IMR-90 (cell line): ENCODE data around the gene RNF19B. TPM values are rescaled to one million over a fixed set of nuclear protein-coding genes. Genes with fewer than 3 reads are reported as not detected.

Experiments used
- ATAC-seq: fragments of 200-7000 bp; cut with Tn5 transposase; 2 replicates; pipeline ENCODE4 v1.9.1; 2020; ENCODE audit warnings: low read depth, mild to moderate bottlenecking, moderate library complexity
- BruUV-seq: library from RNA; stranded (reverse); fragments of 400-500 nt; replicated peaks from 2 replicates; lab custom pipeline; 2021; lab: Mats Ljungman, UMichigan
- CTCF ChIA-PET: fragments of 300-600 bp; formaldehyde crosslinking; extraction: SDS; loops from one replicate; lab custom pipeline; 2021; ENCODE audit warnings: antibody characterized with exemption; lab: Yijun Ruan, JAX
- POLR2A ChIA-PET: fragments of 300-600 bp; sonication (Branson Sonifier 250); formaldehyde crosslinking; loops from one replicate; lab custom pipeline; 2022; ENCODE audit warnings: antibody characterized with exemption; ENCODE audit not compliant: unreplicated experiment; lab: Charles Lee
- DNase-seq: peaks from one replicate; pipeline ENCODE4 v3.0.0; 2013
- H2AFZ ChIP-seq: replicated peaks from 2 replicates; pipeline ENCODE3; 2013; ENCODE audit warnings: low read length, mild to moderate bottlenecking; ENCODE audit not compliant: poor library complexity
- H2AK5ac ChIP-seq: 2 replicates; pipeline ENCODE4 v1.6.1; 2013; ENCODE audit warnings: low read depth, low read length, inconsistent platforms
- H2AK9ac ChIP-seq: replicated peaks from 2 replicates; pipeline ENCODE3; 2013; ENCODE audit warnings: mild to moderate bottlenecking, low read depth, low read length, moderate library complexity; ENCODE audit not compliant: poor library complexity
- H2BK120ac ChIP-seq: 2 replicates; pipeline ENCODE4 v1.6.1; 2013; ENCODE audit warnings: low read depth, low read length, inconsistent platforms
- H2BK15ac ChIP-seq: 3 replicates; pipeline ENCODE4 v1.6.1; 2013; ENCODE audit warnings: low read depth, low read length, inconsistent platforms
- H2BK20ac ChIP-seq: 2 replicates; pipeline ENCODE4 v1.6.1; 2013; ENCODE audit warnings: low read depth, mild to moderate bottlenecking, inconsistent platforms, low read length, moderate library complexity
- H2BK5ac ChIP-seq: 2 replicates; pipeline ENCODE4 v1.6.1; 2013; ENCODE audit warnings: mild to moderate bottlenecking, low read depth, low read length, inconsistent platforms; ENCODE audit not compliant: poor library complexity, severe bottlenecking
- H3K14ac ChIP-seq: replicated peaks from 2 replicates; pipeline ENCODE4 v1.6.1; 2013; ENCODE audit warnings: low read depth, low read length, inconsistent platforms
- H3K18ac ChIP-seq: 2 replicates; pipeline ENCODE4 v1.6.1; 2013; ENCODE audit warnings: low read depth, low read length, control low read depth
- H3K23ac ChIP-seq: 2 replicates; pipeline ENCODE4 v1.6.1; 2013; ENCODE audit warnings: low read depth, low read length, inconsistent platforms
- H3K27ac ChIP-seq: 2 replicates; pipeline ENCODE4 v1.5.1; 2013; ENCODE audit warnings: mild to moderate bottlenecking, control low read depth, low read length; ENCODE audit not compliant: insufficient read depth
- H3K27me3 ChIP-seq: 2 replicates; pipeline ENCODE4 v1.6.1; 2013; ENCODE audit warnings: low read length; ENCODE audit not compliant: control insufficient read depth, insufficient read depth
- H3K36me3 ChIP-seq: 2 replicates; pipeline ENCODE4 v1.6.1; 2013; ENCODE audit warnings: low read length, mixed read lengths; ENCODE audit not compliant: control insufficient read depth, insufficient read depth
- H3K4ac ChIP-seq: 2 replicates; pipeline ENCODE4 v1.6.1; 2013; ENCODE audit warnings: low read depth, low read length, inconsistent platforms
- H3K4me1 ChIP-seq: 2 replicates; pipeline ENCODE4 v1.6.1; 2013; ENCODE audit warnings: low read length, mixed read lengths; ENCODE audit not compliant: control insufficient read depth, insufficient read depth
- H3K4me2 ChIP-seq: 2 replicates; pipeline ENCODE4 v1.6.1; 2013; ENCODE audit warnings: low read depth, mild to moderate bottlenecking, control low read depth, low read length, moderate library complexity
- H3K4me3 ChIP-seq: 2 replicates; pipeline ENCODE4 v1.5.1; 2013; ENCODE audit warnings: low read depth, mild to moderate bottlenecking, control low read depth, low read length, moderate library complexity; ENCODE audit not compliant: insufficient read depth
- H3K56ac ChIP-seq: 2 replicates; pipeline ENCODE4 v1.6.1; 2013; ENCODE audit warnings: low read length, inconsistent platforms; ENCODE audit not compliant: insufficient read depth; ENCODE audit errors: extremely low read depth
- H3K79me1 ChIP-seq, 2 experiments: 2 replicates each; pipeline ENCODE4 v1.6.1; 2013; ENCODE audit warnings: low read length in 2 of 2, inconsistent platforms in 1 of 2, low read depth in 1 of 2
- H3K9ac ChIP-seq: 2 replicates; pipeline ENCODE4 v1.6.1; 2013; ENCODE audit warnings: low read depth, low read length, control low read depth
- H3K9me1 ChIP-seq: 2 replicates; pipeline ENCODE4 v1.6.1; 2013; ENCODE audit warnings: low read length, inconsistent platforms; ENCODE audit not compliant: insufficient read depth
- H3K9me3 ChIP-seq: 2 replicates; pipeline ENCODE4 v1.6.1; 2013; ENCODE audit warnings: low read length; ENCODE audit not compliant: control insufficient read depth, insufficient read depth
- H4K20me1 ChIP-seq: 2 replicates; pipeline ENCODE4 v1.6.1; 2013; ENCODE audit warnings: low read length, inconsistent platforms; ENCODE audit not compliant: insufficient read depth
- H4K5ac ChIP-seq: 2 replicates; pipeline ENCODE4 v1.6.1; 2013; ENCODE audit warnings: mild to moderate bottlenecking, low read depth, low read length, control low read depth
- H4K8ac ChIP-seq, 2 experiments: 2 replicates each; pipeline ENCODE4 v1.6.1; 2013; ENCODE audit warnings: low read depth in 2 of 2, low read length in 2 of 2, control low read depth in 1 of 2, inconsistent platforms in 1 of 2
- H4K91ac ChIP-seq: 2 replicates; pipeline ENCODE4 v1.6.1; 2013; ENCODE audit warnings: low read depth, low read length, inconsistent platforms; ENCODE audit not compliant: insufficient read depth
- BHLHE40 ChIP-seq: fragments of 150-350 bp; IDR thresholded peaks from 2 replicates; pipeline ENCODE4 v1.6.1; 2016; ENCODE audit warnings: mild to moderate bottlenecking, low read depth, low read length
- CHD1 ChIP-seq: IDR thresholded peaks from 2 replicates; pipeline ENCODE4 v1.6.1; 2012; ENCODE audit warnings: low read depth, low read length, improper control_type of control experiment
- FOS ChIP-seq: fragments of 150-350 bp; IDR thresholded peaks from 2 replicates; pipeline ENCODE4 v1.6.1; 2016; ENCODE audit warnings: low read depth, low read length
- MAFK ChIP-seq: IDR thresholded peaks from 2 replicates; pipeline ENCODE4 v1.6.1; 2012; ENCODE audit warnings: low read depth, low read length, improper control_type of control experiment
- MAZ ChIP-seq: IDR thresholded peaks from 2 replicates; pipeline ENCODE4 v1.6.1; 2012; ENCODE audit warnings: low read depth, mild to moderate bottlenecking, low read length, improper control_type of control experiment, moderate library complexity, borderline replicate concordance
- MXI1 ChIP-seq: IDR thresholded peaks from 2 replicates; pipeline ENCODE4 v1.6.1; 2012; ENCODE audit warnings: low read depth, mild to moderate bottlenecking, low read length, moderate library complexity, borderline replicate concordance
- POLR2A ChIP-seq: IDR thresholded peaks from 2 replicates; pipeline ENCODE4 v1.6.1; 2012; ENCODE audit warnings: mild to moderate bottlenecking, low read depth, low read length
- USF2 ChIP-seq: fragments of 150-350 bp; IDR thresholded peaks from 2 replicates; pipeline ENCODE4 v1.6.1; 2017; ENCODE audit warnings: mild to moderate bottlenecking, antibody characterized with exemption, low read length, low read depth
- WGBS, 2 experiments: methylation state at CpG; one replicate each; pipeline versions ENCODE4 v1.1.5 to v1.1.7; 2013; ENCODE audit warnings: missing lambda C conversion rate in 2 of 2; ENCODE audit not compliant: insufficient read length in 1 of 2; ENCODE audit errors: extremely low coverage in 2 of 2; 5-methylcytosine and 5-hydroxymethylcytosine counted together
- dilution Hi-C: fragments of 300-500 bp; cut with HindIII; formaldehyde crosslinking; loops from one replicate; pipeline ENCODE4 v1.14.3; 2018; ENCODE audit warnings: low sequenced_read_pairs; ENCODE audit not compliant: unreplicated experiment
- in situ Hi-C: fragments of 300-500 bp; cut with MboI; formaldehyde crosslinking; loops from 3 replicates; pipeline ENCODE4 v1.14.3; 2019; ENCODE audit warnings: low sequenced_read_pairs, inconsistent platforms, mixed read lengths
- intact Hi-C: fragments of 100-400 bp; cut with micrococcal nuclease; formaldehyde crosslinking; loops from 2 replicates; pipeline ENCODE4 v1.10.0; 2022
- polyA plus RNA-seq, 3 experiments: library from polyadenylated mRNA; depleted of rRNA; stranded (reverse); fragments of >200 nt; gene quantifications; 2 replicates each; pipeline ENCODE4 v1.2.3, GENCODE V29; 2012; ENCODE audit warnings: low replicate concordance in 1 of 3
- total RNA-seq: library from RNA; depleted of rRNA; stranded (reverse); fragments of >200 nt; gene quantifications from 2 replicates; pipeline ENCODE4 v1.2.3, GENCODE V29; 2012

Gene RNF19B
- total and polyA plus RNA-seq, 2 of the 4 experiments (the other 2 are of a cell fraction): 10.0 to 11.6 TPM

- CTCF ChIA-PET: no interaction called here
Observed at GRCh38 chr1:32972814-32973428, 8.3 kb upstream of the RNF19B start.

More at GRCh38 chr1:32972814-32973428, 8.3 kb upstream of the RNF19B start:
- Histone ChIP-seq H4K5ac (peak overlapping the region; percentile 49; the same call in 1 of the 2 replicates), H2BK20ac (no peak overlapping the region), H3K4ac (peak overlapping the region; percentile 14; the same call in 1 of the 2 replicates), H2BK120ac (peak overlapping the region; percentile 62; the same call in 1 of the 2 replicates), H3K27ac (peak overlapping the region; percentile 1; the same call in 1 of the 2 replicates), H2BK5ac (no peak overlapping the region), H2AK5ac (no peak overlapping the region), H3K56ac (no peak overlapping the region; the same call in 1 of the 2 replicates), H4K8ac (peak overlapping the region in 1 of 2 experiments; percentile 70; a peak in 1 of 4 replicates), H3K18ac (peak overlapping the region; percentile 34), H3K9me1 (peaks cover 6% of the 10 kb centered on the region; the same call in 1 of the 2 replicates), H3K14ac (peak overlapping the region; percentile 42; the same call in 1 of the 2 replicates), H3K4me3 (peak overlapping the region; percentile 43), H3K4me2 (peak overlapping the region; percentile 96), H2BK15ac (no peak overlapping the region), H3K23ac (peak overlapping the region; percentile 79; the same call in 1 of the 2 replicates), H3K4me1 (peaks cover 4% of the 10 kb centered on the region), H4K20me1 (no peaks in the 10 kb centered on the region), H2AK9ac (peak overlapping the region; percentile 73), H2AFZ (peak overlapping the region; percentile 90), H3K36me3 (no peaks in the 10 kb centered on the region), H4K91ac (peak overlapping the region; percentile 60; the same call in 1 of the 2 replicates), H3K9me3 (no peaks in the 10 kb centered on the region), H3K79me1 (no peaks in the 10 kb centered on the region), H3K27me3 (peaks cover 2% of the 10 kb centered on the region), H3K9ac (peak overlapping the region; percentile 23)
- in situ Hi-C loops (no loop called here), intact Hi-C loops (no loop called here), dilution Hi-C loops (no loop called here)
- POLR2A ChIA-PET: no interaction called here
- DNase-seq (peak; percentile 45), ATAC-seq (peak; percentile 84)
- 7% methylated on average over 13 of the region's 58 CpGs; no CpG with 5 or more reads in 1 of the 2 experiments for WGBS, 2 experiments
- BruUV-seq: no TSS peak
- no peak for TF ChIP-seq MAFK
- TF ChIP-seq BHLHE40: peak; percentile 61
- TF ChIP-seq POLR2A: no peak
- no peak for TF ChIP-seq MXI1
- peak; percentile 78 for TF ChIP-seq USF2
- TF ChIP-seq FOS: no peak
- TF ChIP-seq MAZ: peak; percentile 35; the same call in 1 of the 2 replicates
- no peak for TF ChIP-seq CHD1
